ENCODE measurements around the gene SOD1.

The SOD1 gene

DNA sequence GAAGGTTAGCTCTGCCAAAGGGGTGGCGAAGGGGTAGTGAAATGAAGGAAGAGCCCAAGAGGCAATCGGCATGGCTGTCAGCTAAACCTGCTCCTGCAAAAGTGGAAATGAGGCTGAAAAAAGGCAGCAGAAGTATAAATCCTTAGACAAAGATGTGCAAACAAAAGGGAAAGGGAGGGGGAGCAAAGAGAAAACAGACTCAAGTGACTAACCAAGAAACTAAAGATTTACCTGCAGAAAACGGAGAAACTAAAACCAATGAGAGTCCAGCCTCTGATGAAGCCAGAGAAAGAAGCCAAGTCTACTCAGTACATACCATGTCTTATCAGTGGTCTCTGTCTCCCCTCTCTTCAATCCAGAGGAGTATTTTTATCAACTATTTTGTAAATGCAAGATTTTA lies 47.1 kb downstream of the SOD1 start:
- Histone ChIP-seq H3K36me3 (ENCODE audit: control insufficient read depth, insufficient read depth, low read length) (peaks cover 2% of the 10 kb centered on the region; the same call in 1 of the 2 replicates), H3K4me3 (ENCODE audit: low read length) (no peak overlapping the region), H3K9me3 (ENCODE audit: control insufficient read depth, insufficient read depth, low read length) (no peaks in the 10 kb centered on the region), H3K27ac (ENCODE audit: low read length) (no peak overlapping the region), H3K27me3 (ENCODE audit: control insufficient read depth, insufficient read depth, low read length) (no peaks in the 10 kb centered on the region), H3K4me1 (ENCODE audit: control insufficient read depth, insufficient read depth, low read length) (peaks cover 2% of the 10 kb centered on the region; the same call in 1 of the 2 replicates)
- no peak for DNase-seq (ENCODE audit: low read depth, low spot score)
- no CpG with 5 or more reads among the region's 3 CpGs for WGBS (ENCODE audit: insufficient coverage, insufficient read length)

DNA sequence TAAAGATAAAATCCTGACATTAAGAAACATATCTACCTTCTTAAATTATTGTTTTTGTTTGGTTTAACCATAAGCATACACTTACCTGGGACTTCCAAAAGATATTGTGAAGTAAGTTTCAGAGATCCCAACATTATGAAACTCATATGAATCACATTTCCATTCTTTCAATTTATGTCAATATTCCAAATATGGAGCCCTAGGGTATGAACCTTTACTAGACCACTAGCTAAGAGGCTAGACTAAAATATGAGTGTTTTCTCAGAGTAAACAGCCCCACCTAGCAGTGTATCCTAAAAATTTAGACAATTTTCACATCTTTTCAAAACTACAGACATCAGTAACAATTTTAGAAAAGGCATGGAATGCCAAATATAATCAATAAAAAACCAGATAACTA lies 48.0 kb downstream of the SOD1 start:
- H3K27me3 ChIP-seq (ENCODE audit: control insufficient read depth, insufficient read depth, low read length), result no peaks in the 10 kb centered on the region
- no peak for DNase-seq (ENCODE audit: low read depth, low spot score)
- peaks cover 2% of the 10 kb centered on the region; the same call in 1 of the 2 replicates for H3K4me1 ChIP-seq (ENCODE audit: control insufficient read depth, insufficient read depth, low read length)
- no peak overlapping the region for H3K27ac ChIP-seq (ENCODE audit: low read length)
- H3K36me3 ChIP-seq (ENCODE audit: control insufficient read depth, insufficient read depth, low read length), result no peaks in the 10 kb centered on the region
- no peak overlapping the region for H3K4me3 ChIP-seq (ENCODE audit: low read length)
- no peaks in the 10 kb centered on the region for H3K9me3 ChIP-seq (ENCODE audit: control insufficient read depth, insufficient read depth, low read length)

DNA sequence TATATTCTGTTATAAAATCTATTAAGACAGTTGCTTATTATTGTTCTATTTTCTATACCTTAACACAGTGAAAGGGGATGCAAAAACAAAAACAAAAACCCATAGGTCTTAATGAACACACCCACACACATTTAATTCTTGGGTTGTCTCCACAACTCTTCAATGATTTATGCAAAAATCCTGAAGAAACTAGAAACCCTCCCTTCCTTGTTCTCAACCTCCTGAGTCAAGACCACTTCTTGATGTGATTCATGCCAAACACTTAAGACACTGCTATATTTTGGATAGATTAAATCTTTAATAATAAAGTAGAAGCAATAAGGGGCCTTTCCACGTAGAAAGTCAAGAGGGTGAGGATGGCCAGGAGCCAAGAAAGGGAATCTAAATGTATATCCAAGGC lies 49.0 kb downstream of the SOD1 start:
- no peak for DNase-seq (ENCODE audit: low read depth, low spot score)
- Histone ChIP-seq H3K27ac (ENCODE audit: low read length) (no peak overlapping the region), H3K9me3 (ENCODE audit: control insufficient read depth, insufficient read depth, low read length) (no peaks in the 10 kb centered on the region), H3K4me1 (ENCODE audit: control insufficient read depth, insufficient read depth, low read length) (peaks cover 2% of the 10 kb centered on the region; the same call in 1 of the 2 replicates), H3K36me3 (ENCODE audit: control insufficient read depth, insufficient read depth, low read length) (no peaks in the 10 kb centered on the region), H3K27me3 (ENCODE audit: control insufficient read depth, insufficient read depth, low read length) (no peaks in the 10 kb centered on the region), H3K4me3 (ENCODE audit: low read length) (no peak overlapping the region)
- no CpG with 5 or more reads among the region's 1 CpG for WGBS (ENCODE audit: insufficient coverage, insufficient read length)

DNA sequence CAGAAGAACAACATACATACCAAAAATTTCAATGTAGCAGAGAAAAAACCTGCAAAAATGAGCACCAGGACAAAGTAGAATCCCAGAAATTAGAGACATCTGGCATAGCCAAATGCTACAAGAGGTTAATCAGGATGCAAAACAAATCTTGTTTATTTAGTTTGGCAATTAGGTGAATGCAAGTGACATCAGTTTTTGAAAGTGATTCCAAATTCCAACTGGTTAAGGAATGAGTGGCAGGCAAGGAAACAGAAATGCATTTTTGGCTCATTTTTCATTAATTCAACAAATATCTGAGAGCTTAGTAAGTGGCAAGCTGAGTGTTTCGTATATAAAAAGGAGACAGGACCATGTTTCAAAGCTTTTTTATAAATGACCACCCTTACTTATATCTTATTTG lies 51.1 kb downstream of the SOD1 start:
- Histone ChIP-seq H3K9me3 (ENCODE audit: control insufficient read depth, insufficient read depth, low read length) (no peaks in the 10 kb centered on the region), H3K4me3 (ENCODE audit: low read length) (no peak overlapping the region), H3K36me3 (ENCODE audit: control insufficient read depth, insufficient read depth, low read length) (no peaks in the 10 kb centered on the region), H3K27me3 (ENCODE audit: control insufficient read depth, insufficient read depth, low read length) (no peaks in the 10 kb centered on the region), H3K4me1 (ENCODE audit: control insufficient read depth, insufficient read depth, low read length) (peaks cover 2% of the 10 kb centered on the region; the same call in 1 of the 2 replicates), H3K27ac (ENCODE audit: low read length) (no peak overlapping the region)
- WGBS (ENCODE audit: insufficient coverage, insufficient read length), result no CpG with 5 or more reads among the region's 1 CpG
- DNase-seq (ENCODE audit: low read depth, low spot score), result no peak

DNA sequence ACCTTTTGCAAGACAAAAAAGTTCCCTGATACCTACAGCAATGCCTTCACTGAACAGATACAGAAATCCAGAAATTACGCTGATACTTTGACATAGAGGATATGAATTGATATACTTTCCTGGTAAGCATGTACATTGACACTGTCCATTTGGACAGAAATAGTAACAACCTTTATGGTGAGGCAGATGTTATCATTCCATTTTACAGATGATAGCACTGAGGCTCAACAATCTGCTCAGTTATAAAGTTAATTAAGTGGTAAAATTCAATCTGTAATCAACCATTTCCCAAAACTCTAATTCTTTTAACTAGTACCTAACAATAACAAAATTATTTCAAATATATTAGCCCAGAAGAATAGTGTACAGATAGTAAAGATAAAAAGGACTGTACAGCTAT lies 51.8 kb downstream of the SOD1 start:
- Histone ChIP-seq H3K27ac (ENCODE audit: low read length) (no peak overlapping the region), H3K9me3 (ENCODE audit: control insufficient read depth, insufficient read depth, low read length) (no peaks in the 10 kb centered on the region), H3K27me3 (ENCODE audit: control insufficient read depth, insufficient read depth, low read length) (no peaks in the 10 kb centered on the region), H3K4me1 (ENCODE audit: control insufficient read depth, insufficient read depth, low read length) (peaks cover 1% of the 10 kb centered on the region; the same call in 1 of the 2 replicates), H3K4me3 (ENCODE audit: low read length) (no peak overlapping the region), H3K36me3 (ENCODE audit: control insufficient read depth, insufficient read depth, low read length) (no peaks in the 10 kb centered on the region)
- no peak for DNase-seq (ENCODE audit: low read depth, low spot score)
- no CpG with 5 or more reads among the region's 1 CpG for WGBS (ENCODE audit: insufficient coverage, insufficient read length)

DNA sequence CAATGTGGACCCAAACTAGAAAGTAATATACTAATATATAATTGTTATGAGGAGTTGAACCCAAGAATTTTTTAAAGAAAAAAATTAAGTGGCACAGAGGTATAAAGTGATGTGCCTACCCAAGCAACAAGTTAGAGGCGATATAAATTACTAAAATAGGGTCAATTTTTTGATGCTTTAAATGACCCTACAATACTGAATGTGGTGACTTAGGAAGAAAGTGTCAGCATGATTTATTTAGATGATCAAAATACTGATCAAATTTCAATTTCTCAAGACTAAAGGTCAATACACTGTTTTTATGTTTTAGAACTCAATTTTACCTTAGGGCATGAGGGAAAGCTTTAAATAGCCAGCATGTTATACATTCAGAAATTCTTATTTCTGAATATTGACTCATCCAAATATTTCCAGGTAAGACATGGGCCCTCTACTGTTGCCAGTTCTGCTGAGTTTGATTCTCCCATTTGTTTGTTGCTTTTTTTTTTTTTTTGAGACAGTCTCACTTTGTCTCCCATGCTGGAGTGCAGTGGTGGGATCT lies 52.3 kb downstream of the SOD1 start:
- WGBS (ENCODE audit: insufficient coverage, insufficient read length), result no CpG with 5 or more reads among the region's 1 CpG
- Histone ChIP-seq H3K4me3 (ENCODE audit: low read length) (no peak overlapping the region), H3K27me3 (ENCODE audit: control insufficient read depth, insufficient read depth, low read length) (no peaks in the 10 kb centered on the region), H3K36me3 (ENCODE audit: control insufficient read depth, insufficient read depth, low read length) (no peaks in the 10 kb centered on the region), H3K27ac (ENCODE audit: low read length) (no peak overlapping the region), H3K4me1 (ENCODE audit: control insufficient read depth, insufficient read depth, low read length) (no peaks in the 10 kb centered on the region), H3K9me3 (ENCODE audit: control insufficient read depth, insufficient read depth, low read length) (no peaks in the 10 kb centered on the region)
- no peak for DNase-seq (ENCODE audit: low read depth, low spot score)

DNA sequence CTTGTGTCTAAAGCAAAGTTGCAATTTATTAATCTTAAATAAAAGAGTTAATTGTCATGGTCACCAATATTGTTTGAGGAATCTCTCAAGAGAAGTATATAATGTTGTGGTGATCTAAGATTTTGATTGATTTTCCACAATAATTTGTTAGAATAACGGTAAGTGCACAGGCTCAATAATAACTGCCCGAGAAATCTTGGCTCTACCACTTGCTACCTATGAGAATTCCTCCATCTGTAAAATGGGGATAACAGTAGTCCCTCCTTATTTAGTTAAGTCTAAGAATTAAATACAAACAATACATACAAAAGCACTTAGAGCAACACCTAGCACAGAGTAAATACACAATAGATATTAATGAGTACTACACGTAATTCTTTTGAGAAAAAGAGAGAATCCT lies 53.6 kb downstream of the SOD1 start:
- no peak overlapping the region for H3K27ac ChIP-seq (ENCODE audit: low read length)
- H3K4me3 ChIP-seq (ENCODE audit: low read length), result no peak overlapping the region
- H3K4me1 ChIP-seq (ENCODE audit: control insufficient read depth, insufficient read depth, low read length), result no peaks in the 10 kb centered on the region
- no peaks in the 10 kb centered on the region for H3K27me3 ChIP-seq (ENCODE audit: control insufficient read depth, insufficient read depth, low read length)
- H3K9me3 ChIP-seq (ENCODE audit: control insufficient read depth, insufficient read depth, low read length), result no peaks in the 10 kb centered on the region
- WGBS (ENCODE audit: insufficient coverage, insufficient read length), result no CpG with 5 or more reads among the region's 3 CpGs
- no peaks in the 10 kb centered on the region for H3K36me3 ChIP-seq (ENCODE audit: control insufficient read depth, insufficient read depth, low read length)
- DNase-seq (ENCODE audit: low read depth, low spot score), result no peak

DNA sequence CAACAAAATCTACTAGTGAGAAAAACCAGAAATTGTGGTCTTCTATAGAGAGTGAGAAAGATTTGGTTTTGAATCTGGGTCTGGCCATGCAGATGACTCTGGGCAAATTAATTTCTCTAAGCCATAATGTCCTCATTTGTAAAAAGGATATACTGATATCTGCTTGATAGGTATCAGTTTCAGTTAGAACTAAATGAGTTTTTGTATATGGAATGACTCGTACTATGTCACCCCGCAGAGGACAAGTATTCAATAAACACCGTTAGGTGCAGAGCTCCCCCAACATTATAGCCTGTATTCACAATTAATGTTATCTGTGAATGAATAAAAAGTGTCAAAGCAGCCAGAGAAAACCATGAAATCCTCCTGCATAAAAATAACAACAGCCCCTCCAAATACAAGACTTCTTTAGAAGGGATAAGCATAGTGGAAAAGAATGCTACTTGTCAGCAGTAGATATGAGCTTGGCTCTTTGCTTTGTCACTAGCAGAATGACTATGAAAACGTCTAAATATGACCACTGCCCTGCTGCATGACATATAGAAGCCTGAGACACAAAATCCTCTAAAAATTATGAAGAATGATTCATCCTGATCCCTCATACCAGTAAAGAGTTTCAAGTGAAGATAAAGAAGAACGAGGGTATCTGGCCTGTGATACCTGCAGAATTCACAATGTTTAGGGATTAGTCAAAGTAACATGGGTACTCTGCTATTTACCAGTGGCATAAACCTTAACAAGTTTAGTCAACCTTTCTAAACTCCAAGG lies 54.7 kb downstream of the SOD1 start:
- Histone ChIP-seq H3K4me3 (ENCODE audit: low read length) (no peak overlapping the region), H3K27ac (ENCODE audit: low read length) (no peak overlapping the region), H3K4me1 (ENCODE audit: control insufficient read depth, insufficient read depth, low read length) (no peaks in the 10 kb centered on the region), H3K27me3 (ENCODE audit: control insufficient read depth, insufficient read depth, low read length) (no peaks in the 10 kb centered on the region), H3K9me3 (ENCODE audit: control insufficient read depth, insufficient read depth, low read length) (no peaks in the 10 kb centered on the region), H3K36me3 (ENCODE audit: control insufficient read depth, insufficient read depth, low read length) (no peaks in the 10 kb centered on the region)
- no CpG with 5 or more reads among the region's 5 CpGs for WGBS (ENCODE audit: insufficient coverage, insufficient read length)
- no peak for DNase-seq (ENCODE audit: low read depth, low spot score)

DNA sequence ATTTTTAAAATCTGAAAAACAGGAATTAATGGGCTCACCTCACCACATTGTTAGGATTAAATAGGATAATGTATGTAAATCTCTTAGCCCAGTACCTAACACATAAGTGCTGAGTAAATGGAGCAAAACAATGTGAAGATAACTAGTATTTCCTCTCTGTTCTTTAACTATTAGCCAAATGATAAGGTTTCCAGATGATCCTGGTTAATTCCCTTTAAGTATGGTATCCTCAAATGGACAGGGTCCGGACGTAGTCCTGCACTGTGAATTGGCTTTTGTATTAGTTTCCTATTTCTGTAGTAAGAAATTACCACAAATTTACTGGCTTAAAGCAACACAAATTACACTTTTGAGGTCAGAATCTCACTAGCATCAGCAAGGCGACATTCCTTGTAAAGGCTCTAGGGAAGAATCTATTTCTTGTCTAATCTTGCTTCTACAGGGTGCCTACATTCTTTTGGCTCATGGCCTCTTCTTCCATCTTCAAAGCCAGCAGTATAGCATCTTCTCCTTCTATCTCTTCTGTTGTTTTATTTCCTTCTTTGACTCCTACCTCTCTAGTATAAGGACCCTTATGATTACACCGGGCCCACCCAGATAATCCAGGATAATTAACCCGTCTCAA lies 55.4 kb downstream of the SOD1 start:
- no peaks in the 10 kb centered on the region for H3K4me1 ChIP-seq (ENCODE audit: control insufficient read depth, insufficient read depth, low read length)
- H3K9me3 ChIP-seq (ENCODE audit: control insufficient read depth, insufficient read depth, low read length), result no peaks in the 10 kb centered on the region
- no peak overlapping the region for H3K27ac ChIP-seq (ENCODE audit: low read length)
- DNase-seq (ENCODE audit: low read depth, low spot score), result no peak
- WGBS (ENCODE audit: insufficient coverage, insufficient read length), result no CpG with 5 or more reads among the region's 5 CpGs
- H3K27me3 ChIP-seq (ENCODE audit: control insufficient read depth, insufficient read depth, low read length), result no peaks in the 10 kb centered on the region
- H3K4me3 ChIP-seq (ENCODE audit: low read length), result no peak overlapping the region
- H3K36me3 ChIP-seq (ENCODE audit: control insufficient read depth, insufficient read depth, low read length), result no peaks in the 10 kb centered on the region

DNA sequence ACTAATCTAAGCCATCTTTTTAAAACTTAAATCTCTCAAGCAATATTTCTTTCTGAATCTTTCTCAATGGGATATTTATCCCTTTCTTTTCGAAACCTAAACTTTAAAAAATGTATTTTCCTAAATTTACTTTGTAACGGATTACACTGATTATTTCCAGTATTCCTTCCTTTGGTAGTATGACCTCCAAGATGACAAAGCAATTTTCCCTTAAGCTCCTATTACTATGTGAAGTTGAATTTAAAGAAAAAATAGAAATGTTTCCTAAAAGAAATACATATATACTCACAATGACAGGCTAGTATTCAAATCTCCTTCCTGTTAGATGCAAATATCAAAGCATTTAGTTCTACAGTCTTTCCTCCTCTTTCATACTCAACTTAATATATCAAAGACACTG lies 56.6 kb downstream of the SOD1 start:
- Histone ChIP-seq H3K4me1 (ENCODE audit: control insufficient read depth, insufficient read depth, low read length) (no peaks in the 10 kb centered on the region), H3K4me3 (ENCODE audit: low read length) (no peak overlapping the region), H3K27ac (ENCODE audit: low read length) (no peak overlapping the region), H3K9me3 (ENCODE audit: control insufficient read depth, insufficient read depth, low read length) (no peaks in the 10 kb centered on the region), H3K36me3 (ENCODE audit: control insufficient read depth, insufficient read depth, low read length) (no peaks in the 10 kb centered on the region), H3K27me3 (ENCODE audit: control insufficient read depth, insufficient read depth, low read length) (no peaks in the 10 kb centered on the region)
- no peak for DNase-seq (ENCODE audit: low read depth, low spot score)
- WGBS (ENCODE audit: insufficient coverage, insufficient read length), result 100% methylated on average over 2 of the region's 2 CpGs

Measured in iPS DF 6.9 (cell line).